HCT116 (cell line): ENCODE results near the gene HRH3. TPM values are rescaled to one million over a fixed set of nuclear protein-coding genes. Genes with fewer than 3 reads are reported as not detected.

Experiments
- ATAC-seq: fragments of 200-7000 bp; cut with Tn5 transposase; 2 replicates; pipeline ENCODE4 v1.9.1; 2020; ENCODE audit warnings: mild to moderate bottlenecking, moderate library complexity
- BruUV-seq: library from RNA; stranded (reverse); fragments of 400-500 nt; replicated peaks from 2 replicates; lab custom pipeline; 2021; lab: Mats Ljungman, UMichigan
- CTCF ChIA-PET: fragments of 300-600 bp; sonication (Branson Sonifier 250); formaldehyde crosslinking; loops from one replicate; lab custom pipeline; 2021; ENCODE audit warnings: antibody characterized with exemption; lab: Charles Lee
- POLR2A ChIA-PET: fragments of 300-600, 350-600 bp; sonication (Branson Sonifier 250); formaldehyde crosslinking; loops from one replicate; lab custom pipeline; 2021; ENCODE audit warnings: antibody characterized with exemption; lab: Charles Lee
- RAD21 ChIA-PET, 2 experiments: fragments of 300-600 bp; sonication (Branson Sonifier 250); formaldehyde crosslinking; loops; one replicate each; lab custom pipeline; 2023; ENCODE audit warnings: low total read pairs in 2 of 2; ENCODE audit not compliant: uncharacterized antibody in 2 of 2, unreplicated experiment in 2 of 2, low non-redundant PET in 1 of 2; lab: Charles Lee
- DNase-seq: peaks from one replicate; pipeline ENCODE4 v3.0.0-alpha.2; 2010; ENCODE audit warnings: low read depth, low spot score
- H2AFZ ChIP-seq: fragments of 200-600 bp; shearing (Covaris generic), sonication (generic); 2 replicates; pipeline ENCODE4 v1.6.1; 2017; ENCODE audit warnings: low read depth, mixed run types, mixed read lengths, antibody characterized with exemption, low read length; ENCODE audit not compliant: poor library complexity, severe bottlenecking
- H3K27ac ChIP-seq: 2 replicates; pipeline ENCODE4 v1.5.1; 2012; ENCODE audit warnings: low read depth, low read length
- H3K27me3 ChIP-seq: fragments of 200-600 bp; sonication (generic); 2 replicates; pipeline ENCODE4 v1.6.1; 2016; ENCODE audit warnings: mixed run types, low read length, mixed read lengths; ENCODE audit not compliant: insufficient read depth
- H3K36me3 ChIP-seq, 2 experiments: fragments of 200-500 bp in 1 of 2; fragments of 200-600 bp in 1 of 2; sonication (Bioruptor generic) in 1 of 2; sonication (generic) in 1 of 2; 2 replicates each; pipeline versions ENCODE4 v1.5.1 to v1.6.1; 2014 to 2016; ENCODE audit warnings: low read length in 2 of 2, inconsistent platforms in 1 of 2, mixed read lengths in 1 of 2, mixed run types in 1 of 2; ENCODE audit not compliant: insufficient read depth in 2 of 2, control insufficient read depth in 1 of 2
- H3K4me1 ChIP-seq, 2 experiments: fragments of 200-600 bp in 1 of 2; sonication (generic) in 1 of 2; 2 replicates each; pipeline versions ENCODE4 v1.5.1 to v1.6.1; 2012 to 2017; ENCODE audit warnings: low read length in 2 of 2, inconsistent platforms in 1 of 2, mild to moderate bottlenecking in 1 of 2, mixed read lengths in 1 of 2, mixed run types in 1 of 2, moderate library complexity in 1 of 2; ENCODE audit not compliant: insufficient read depth in 2 of 2, control insufficient read depth in 1 of 2
- H3K4me2 ChIP-seq: fragments of 200-600 bp; sonication (generic); 2 replicates; pipeline ENCODE4 v1.6.1; 2017; ENCODE audit warnings: mixed run types, low read length, mixed read lengths
- H3K4me3 ChIP-seq, 2 experiments: fragments of 200-600 bp in 1 of 2; sonication (generic) in 1 of 2; replicated peaks in 1 of 2; 2 replicates each; pipeline ENCODE4 v1.5.1; 2011 to 2016; ENCODE audit warnings: low read length in 2 of 2, control low read depth in 1 of 2, low read depth in 1 of 2, mild to moderate bottlenecking in 1 of 2, mixed read lengths in 1 of 2, mixed run types in 1 of 2
- H3K79me2 ChIP-seq: fragments of 200-600 bp; sonication (generic); 2 replicates; pipeline ENCODE4 v1.6.1; 2017; ENCODE audit warnings: mild to moderate bottlenecking, mixed run types, low read length, moderate library complexity, mixed read lengths; ENCODE audit not compliant: insufficient read depth
- H3K9ac ChIP-seq: fragments of 200-600 bp; sonication (generic); 2 replicates; pipeline ENCODE4 v1.6.1; 2016; ENCODE audit warnings: low read length, mixed read lengths
- H3K9me2 ChIP-seq: fragments of 200-600 bp; sonication (generic), shearing (Covaris generic); 2 replicates; pipeline ENCODE4 v1.6.1; 2017; ENCODE audit warnings: mixed run types, mild to moderate bottlenecking, moderate library complexity; ENCODE audit not compliant: insufficient read depth
- H3K9me3 ChIP-seq, 2 experiments: fragments of 200-500 bp in 1 of 2; fragments of 200-600 bp in 1 of 2; sonication (Bioruptor generic) in 1 of 2; sonication (generic) in 1 of 2; 2 replicates each; pipeline ENCODE4 v1.6.1; 2014 to 2017; ENCODE audit warnings: low read length in 2 of 2, mixed read lengths in 2 of 2, inconsistent platforms in 1 of 2, low read depth in 1 of 2, mild to moderate bottlenecking in 1 of 2, mixed run types in 1 of 2, moderate library complexity in 1 of 2; ENCODE audit not compliant: control insufficient read depth in 1 of 2, insufficient read depth in 1 of 2
- H4K20me1 ChIP-seq: fragments of 200-600 bp; sonication (generic), shearing (Covaris generic); 2 replicates; pipeline ENCODE4 v1.6.1; 2017; ENCODE audit warnings: mixed run types, mild to moderate bottlenecking, moderate library complexity; ENCODE audit not compliant: insufficient read depth
- EGR1 ChIP-seq: IDR thresholded peaks from 2 replicates; pipeline ENCODE4 v1.6.1; 2012; ENCODE audit warnings: low read depth
- FOSL1 ChIP-seq: IDR thresholded peaks from 2 replicates; pipeline ENCODE4 v1.6.1; 2012; ENCODE audit warnings: low read depth
- JUND ChIP-seq: IDR thresholded peaks from 2 replicates; pipeline ENCODE4 v1.6.1; 2012
- POLR2AphosphoS5 ChIP-seq: IDR thresholded peaks from 2 replicates; pipeline ENCODE4 v1.6.1; 2011; ENCODE audit warnings: mild to moderate bottlenecking, low read depth, low read length, moderate library complexity
- RAD21 ChIP-seq: IDR thresholded peaks from 2 replicates; pipeline ENCODE4 v1.6.1; 2012; ENCODE audit warnings: low read depth, mild to moderate bottlenecking
- SIN3A ChIP-seq: IDR thresholded peaks from 2 replicates; pipeline ENCODE4 v1.6.1; 2012; ENCODE audit warnings: low read depth
- SRF ChIP-seq: IDR thresholded peaks from 2 replicates; pipeline ENCODE4 v1.6.1; 2012; ENCODE audit warnings: low read depth
- TCF7L2 ChIP-seq: IDR thresholded peaks from 2 replicates; pipeline ENCODE4 v1.7.0; 2011; ENCODE audit warnings: borderline replicate concordance, inconsistent platforms; ENCODE audit not compliant: insufficient read depth, insufficient read length; ENCODE audit errors: extremely low read depth
- YY1 ChIP-seq: IDR thresholded peaks from 2 replicates; pipeline ENCODE4 v1.6.1; 2011; ENCODE audit warnings: low read length, low read depth, moderate library complexity, mild to moderate bottlenecking; ENCODE audit not compliant: insufficient replicate concordance; ENCODE audit errors: extremely low read depth
- ZNF274 ChIP-seq: fragments of 200-500 bp; sonication (Bioruptor generic); IDR thresholded peaks from 2 replicates; pipeline ENCODE4 v1.6.1; 2014; ENCODE audit warnings: mild to moderate bottlenecking, low read depth, low read length, inconsistent platforms
- intact Hi-C: fragments of 100-400 bp; cut with micrococcal nuclease; formaldehyde crosslinking; loops from 2 replicates; pipeline ENCODE4 v1.10.0; 2022
- total RNA-seq: library from RNA; stranded (reverse); gene quantifications from one replicate; pipeline ENCODE4 v1.2.1, GENCODE V29; 2021; ENCODE audit not compliant: unreplicated experiment
- TF ChIP-seq, protein P1 (sequence below): IDR thresholded peaks from 2 replicates; pipeline ENCODE4 v1.6.1; 2011; ENCODE audit warnings: mild to moderate bottlenecking, low read length, moderate library complexity; ENCODE audit not compliant: insufficient replicate concordance; ENCODE audit errors: extremely low read depth
- TF ChIP-seq, protein P2 (sequence below): IDR thresholded peaks from 2 replicates; pipeline ENCODE4 v1.6.1; 2012
- TF ChIP-seq, protein P3 (sequence below): IDR thresholded peaks from 2 replicates; pipeline ENCODE4 v1.6.1; 2012; ENCODE audit warnings: low read depth
- TF ChIP-seq, protein P4 (sequence below), 3 experiments: fragments of 200-600 bp in 1 of 3; sonication (generic) in 1 of 3; IDR thresholded peaks in 2 of 3; conservative IDR thresholded peaks in 1 of 3; 2 replicates each; pipeline ENCODE4 v1.5.1; 2012 to 2017; ENCODE audit warnings: low read depth in 2 of 3, low read length in 2 of 3, antibody characterized with exemption in 1 of 3, borderline replicate concordance in 1 of 3, control low read depth in 1 of 3, mild to moderate bottlenecking in 1 of 3, mixed read lengths in 1 of 3, mixed run types in 1 of 3, moderate library complexity in 1 of 3; ENCODE audit not compliant: insufficient read depth in 1 of 3

The HRH3 gene
- total RNA-seq, 1 experiment from 2014 or later, result not detected

DNA sequence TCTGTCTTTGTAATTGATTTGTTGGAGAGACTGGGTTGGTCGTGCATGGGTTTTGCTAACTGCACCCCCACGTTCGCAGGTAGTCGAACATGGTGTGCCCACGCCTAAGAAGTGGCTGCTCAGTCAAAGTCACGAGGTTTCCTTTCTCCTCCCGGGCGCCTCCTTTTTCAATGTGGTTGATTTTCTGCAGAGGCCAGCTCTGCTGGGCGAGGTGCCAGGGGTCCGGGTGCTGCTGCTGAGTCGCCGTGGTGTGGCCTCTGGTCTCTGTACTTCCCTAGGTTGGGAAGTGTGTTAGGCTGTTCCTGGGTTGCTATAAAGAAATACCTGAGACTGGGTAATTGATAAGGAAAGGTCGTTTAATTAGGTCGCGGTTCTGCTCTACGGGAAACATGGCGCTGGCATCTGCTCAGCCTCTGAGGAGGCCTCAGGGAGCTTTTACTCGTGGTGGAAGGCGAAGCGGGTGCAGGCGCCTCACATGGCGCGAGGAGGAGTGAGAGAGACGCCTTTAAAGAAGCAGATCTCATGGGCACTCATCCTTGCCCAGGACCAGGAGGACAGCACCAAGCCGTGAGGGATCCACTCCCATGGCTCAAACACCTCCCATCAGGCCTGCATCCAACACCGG, 32.4 kb upstream of the HRH3 start:
- no peak overlapping the region for H2AFZ ChIP-seq
- no peak overlapping the region for H3K4me3 ChIP-seq
- H3K79me2 ChIP-seq, result peaks cover 21% of the 10 kb centered on the region; the same call in 1 of the 2 replicates
- POLR2A ChIA-PET, result no interaction called here
- intact Hi-C loops, result no loop called here
- TF ChIP-seq SIN3A, result no peak
- TF ChIP-seq ZNF274, result no peak
- no peak for TF ChIP-seq TCF7L2
- TF ChIP-seq, protein P1, sequence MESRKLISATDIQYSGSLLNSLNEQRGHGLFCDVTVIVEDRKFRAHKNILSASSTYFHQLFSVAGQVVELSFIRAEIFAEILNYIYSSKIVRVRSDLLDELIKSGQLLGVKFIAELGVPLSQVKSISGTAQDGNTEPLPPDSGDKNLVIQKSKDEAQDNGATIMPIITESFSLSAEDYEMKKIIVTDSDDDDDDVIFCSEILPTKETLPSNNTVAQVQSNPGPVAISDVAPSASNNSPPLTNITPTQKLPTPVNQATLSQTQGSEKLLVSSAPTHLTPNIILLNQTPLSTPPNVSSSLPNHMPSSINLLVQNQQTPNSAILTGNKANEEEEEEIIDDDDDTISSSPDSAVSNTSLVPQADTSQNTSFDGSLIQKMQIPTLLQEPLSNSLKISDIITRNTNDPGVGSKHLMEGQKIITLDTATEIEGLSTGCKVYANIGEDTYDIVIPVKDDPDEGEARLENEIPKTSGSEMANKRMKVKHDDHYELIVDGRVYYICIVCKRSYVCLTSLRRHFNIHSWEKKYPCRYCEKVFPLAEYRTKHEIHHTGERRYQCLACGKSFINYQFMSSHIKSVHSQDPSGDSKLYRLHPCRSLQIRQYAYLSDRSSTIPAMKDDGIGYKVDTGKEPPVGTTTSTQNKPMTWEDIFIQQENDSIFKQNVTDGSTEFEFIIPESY, result no peak
- no peak for TF ChIP-seq JUND
- TF ChIP-seq RAD21, result no peak
- TF ChIP-seq SRF, result no peak
- no peak for TF ChIP-seq FOSL1
- TF ChIP-seq, protein P2, sequence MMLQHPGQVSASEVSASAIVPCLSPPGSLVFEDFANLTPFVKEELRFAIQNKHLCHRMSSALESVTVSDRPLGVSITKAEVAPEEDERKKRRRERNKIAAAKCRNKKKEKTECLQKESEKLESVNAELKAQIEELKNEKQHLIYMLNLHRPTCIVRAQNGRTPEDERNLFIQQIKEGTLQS, result no peak
- no peak for TF ChIP-seq EGR1
- no peak for TF ChIP-seq POLR2AphosphoS5
- TF ChIP-seq, protein P3, sequence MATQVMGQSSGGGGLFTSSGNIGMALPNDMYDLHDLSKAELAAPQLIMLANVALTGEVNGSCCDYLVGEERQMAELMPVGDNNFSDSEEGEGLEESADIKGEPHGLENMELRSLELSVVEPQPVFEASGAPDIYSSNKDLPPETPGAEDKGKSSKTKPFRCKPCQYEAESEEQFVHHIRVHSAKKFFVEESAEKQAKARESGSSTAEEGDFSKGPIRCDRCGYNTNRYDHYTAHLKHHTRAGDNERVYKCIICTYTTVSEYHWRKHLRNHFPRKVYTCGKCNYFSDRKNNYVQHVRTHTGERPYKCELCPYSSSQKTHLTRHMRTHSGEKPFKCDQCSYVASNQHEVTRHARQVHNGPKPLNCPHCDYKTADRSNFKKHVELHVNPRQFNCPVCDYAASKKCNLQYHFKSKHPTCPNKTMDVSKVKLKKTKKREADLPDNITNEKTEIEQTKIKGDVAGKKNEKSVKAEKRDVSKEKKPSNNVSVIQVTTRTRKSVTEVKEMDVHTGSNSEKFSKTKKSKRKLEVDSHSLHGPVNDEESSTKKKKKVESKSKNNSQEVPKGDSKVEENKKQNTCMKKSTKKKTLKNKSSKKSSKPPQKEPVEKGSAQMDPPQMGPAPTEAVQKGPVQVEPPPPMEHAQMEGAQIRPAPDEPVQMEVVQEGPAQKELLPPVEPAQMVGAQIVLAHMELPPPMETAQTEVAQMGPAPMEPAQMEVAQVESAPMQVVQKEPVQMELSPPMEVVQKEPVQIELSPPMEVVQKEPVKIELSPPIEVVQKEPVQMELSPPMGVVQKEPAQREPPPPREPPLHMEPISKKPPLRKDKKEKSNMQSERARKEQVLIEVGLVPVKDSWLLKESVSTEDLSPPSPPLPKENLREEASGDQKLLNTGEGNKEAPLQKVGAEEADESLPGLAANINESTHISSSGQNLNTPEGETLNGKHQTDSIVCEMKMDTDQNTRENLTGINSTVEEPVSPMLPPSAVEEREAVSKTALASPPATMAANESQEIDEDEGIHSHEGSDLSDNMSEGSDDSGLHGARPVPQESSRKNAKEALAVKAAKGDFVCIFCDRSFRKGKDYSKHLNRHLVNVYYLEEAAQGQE, result no peak
- no peak for TF ChIP-seq YY1
- TF ChIP-seq, protein P4, sequence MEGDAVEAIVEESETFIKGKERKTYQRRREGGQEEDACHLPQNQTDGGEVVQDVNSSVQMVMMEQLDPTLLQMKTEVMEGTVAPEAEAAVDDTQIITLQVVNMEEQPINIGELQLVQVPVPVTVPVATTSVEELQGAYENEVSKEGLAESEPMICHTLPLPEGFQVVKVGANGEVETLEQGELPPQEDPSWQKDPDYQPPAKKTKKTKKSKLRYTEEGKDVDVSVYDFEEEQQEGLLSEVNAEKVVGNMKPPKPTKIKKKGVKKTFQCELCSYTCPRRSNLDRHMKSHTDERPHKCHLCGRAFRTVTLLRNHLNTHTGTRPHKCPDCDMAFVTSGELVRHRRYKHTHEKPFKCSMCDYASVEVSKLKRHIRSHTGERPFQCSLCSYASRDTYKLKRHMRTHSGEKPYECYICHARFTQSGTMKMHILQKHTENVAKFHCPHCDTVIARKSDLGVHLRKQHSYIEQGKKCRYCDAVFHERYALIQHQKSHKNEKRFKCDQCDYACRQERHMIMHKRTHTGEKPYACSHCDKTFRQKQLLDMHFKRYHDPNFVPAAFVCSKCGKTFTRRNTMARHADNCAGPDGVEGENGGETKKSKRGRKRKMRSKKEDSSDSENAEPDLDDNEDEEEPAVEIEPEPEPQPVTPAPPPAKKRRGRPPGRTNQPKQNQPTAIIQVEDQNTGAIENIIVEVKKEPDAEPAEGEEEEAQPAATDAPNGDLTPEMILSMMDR (IDR thresholded peaks at IDR 0.05 in 2 of 3, conservative IDR thresholded peaks at IDR 0.05 in 1 of 3; ENCODE audit: borderline replicate concordance in 1 of 3, insufficient read depth in 1 of 3, low read depth in 2 of 3, low read length in 2 of 3), result no peak
- no peaks in the 10 kb centered on the region for H4K20me1 ChIP-seq
- H3K9me3 ChIP-seq, result no peaks in the 10 kb centered on the region
- H3K9ac ChIP-seq, result no peak overlapping the region
- CTCF ChIA-PET, result no interaction called here
- no peaks in the 10 kb centered on the region for H3K27me3 ChIP-seq
- no peak overlapping the region for H3K27ac ChIP-seq
- no TSS peak for BruUV-seq
- H3K9me2 ChIP-seq, result no peaks in the 10 kb centered on the region
- no peak overlapping the region for H3K4me2 ChIP-seq
- H3K36me3 ChIP-seq, result no peaks in the 10 kb centered on the region; a peak in 1 of 4 replicates
- RAD21 ChIA-PET, result no interaction called here
- no peak for DNase-seq
- ATAC-seq, result no peak
- peaks cover 4 to 7% of the 10 kb centered on the region in 2 experiments; a peak in 2 of 4 replicates for H3K4me1 ChIP-seq
